GM12878 (cell line): ENCODE measurements around the gene NPC1. TPM values are rescaled to one million over a fixed set of nuclear protein-coding genes. Genes with fewer than 3 reads are reported as not detected.
A peak's percentile ranks its signal among the peaks of the same experiment; 100 is the strongest.

Experiments
- ATAC-seq: fragments of 200-7000 bp; cut with Tn5 transposase; 3 replicates; pipeline ENCODE4 v1.9.1; 2020; ENCODE audit warnings: mild to moderate bottlenecking, moderate library complexity
- BruUV-seq: library from RNA; stranded (reverse); fragments of 400-500 nt; replicated peaks from 2 replicates; lab custom pipeline; 2021; lab: Mats Ljungman, UMichigan
- CTCF ChIA-PET: fragments of 300-600 bp; sonication (Branson Sonifier 250); formaldehyde crosslinking; extraction: SDS; loops from one replicate; lab custom pipeline; 2021; ENCODE audit warnings: inconsistent platforms; lab: Yijun Ruan, JAX
- POLR2A ChIA-PET: fragments of 350-600 bp; formaldehyde crosslinking; extraction: SDS; loops from one replicate; lab custom pipeline; 2021; ENCODE audit warnings: inconsistent platforms; lab: Charles Lee
- RAD21 ChIA-PET: fragments of 300-600 bp; sonication (Branson Sonifier 250); formaldehyde crosslinking; loops from one replicate; lab custom pipeline; 2023; ENCODE audit warnings: antibody characterized with exemption; ENCODE audit not compliant: unreplicated experiment; lab: Charles Lee
- SMC1A ChIA-PET: fragments of 300-600 bp; sonication (Branson Sonifier 250); formaldehyde crosslinking; loops from one replicate; lab custom pipeline; 2023; ENCODE audit not compliant: unreplicated experiment, uncharacterized antibody; lab: Charles Lee
- DNase-seq: peaks from one replicate; pipeline ENCODE4 v3.0.0-alpha.2; 2011; ENCODE audit warnings: low read depth, low spot score
- FAIRE-seq: peaks from 3 replicates; lab custom pipeline; 2011; peaks lifted over from hg19 to GRCh38; lab: Jason Lieb, UNC
- H2AFZ ChIP-seq: 2 replicates; pipeline ENCODE4 v1.6.0; 2011; ENCODE audit warnings: low read depth, low read length, control low read depth; ENCODE audit not compliant: control insufficient read depth
- H3K27ac ChIP-seq: 2 replicates; pipeline ENCODE4 v1.5.1; 2011; ENCODE audit warnings: control low read depth; ENCODE audit not compliant: control insufficient read depth, insufficient read depth
- H3K27me3 ChIP-seq, 2 experiments: replicated peaks in 1 of 2; 2 replicates each; pipeline versions ENCODE4 v1.6.0 to v1.6.1; 2011; ENCODE audit warnings: low read length in 1 of 2; ENCODE audit not compliant: control insufficient read depth in 2 of 2, insufficient read depth in 2 of 2
- H3K36me3 ChIP-seq, 2 experiments: 2 replicates each; pipeline ENCODE4 v1.5.1; 2011; ENCODE audit warnings: low read length in 1 of 2; ENCODE audit not compliant: control insufficient read depth in 2 of 2, insufficient read depth in 2 of 2
- H3K4me1 ChIP-seq: 2 replicates; pipeline ENCODE4 v1.6.1; 2011; ENCODE audit warnings: mild to moderate bottlenecking, low read length, moderate library complexity, mixed read lengths; ENCODE audit not compliant: control insufficient read depth, insufficient read depth
- H3K4me2 ChIP-seq: 2 replicates; pipeline ENCODE4 v1.6.0; 2011; ENCODE audit warnings: control low read depth; ENCODE audit not compliant: control insufficient read depth, insufficient read depth
- H3K4me3 ChIP-seq: fragments of 200-600 bp; sonication (generic); 2 replicates; pipeline ENCODE4 v1.5.1; 2016
- H3K79me2 ChIP-seq: 2 replicates; pipeline ENCODE4 v1.6.0; 2011; ENCODE audit warnings: low read length; ENCODE audit not compliant: control insufficient read depth, insufficient read depth
- H3K9ac ChIP-seq: 2 replicates; pipeline ENCODE4 v1.8.0; 2011; ENCODE audit warnings: low read length, control low read depth, mixed read lengths; ENCODE audit not compliant: control insufficient read depth, insufficient read depth
- H3K9me3 ChIP-seq: replicated peaks from 3 replicates; pipeline ENCODE4 v1.5.1; 2011; ENCODE audit warnings: mild to moderate bottlenecking, low read length; ENCODE audit not compliant: control insufficient read depth, insufficient read depth
- H4K20me1 ChIP-seq: 2 replicates; pipeline ENCODE4 v1.6.0; 2011; ENCODE audit not compliant: control insufficient read depth, insufficient read depth
- JUNB ChIP-seq: IDR thresholded peaks from 2 replicates; pipeline ENCODE4 v1.6.1; 2016; ENCODE audit warnings: antibody characterized with exemption, mild to moderate bottlenecking
- KAT2A ChIP-seq: conservative IDR thresholded peaks from 2 replicates; pipeline ENCODE4 v1.6.1; 2011; ENCODE audit warnings: low read depth, low read length; ENCODE audit not compliant: control insufficient read depth
- POLR2AphosphoS2 ChIP-seq: IDR thresholded peaks from 2 replicates; pipeline ENCODE4 v1.6.1; 2011; ENCODE audit warnings: low read depth, mild to moderate bottlenecking, low read length, improper control_type of control experiment, moderate library complexity
- RCOR1 ChIP-seq: conservative IDR thresholded peaks from 2 replicates; pipeline ENCODE4 v1.6.1; 2012; ENCODE audit warnings: low read depth, low read length, improper control_type of control experiment
- RFX5 ChIP-seq: IDR thresholded peaks from 2 replicates; pipeline ENCODE4 v1.6.1; 2011; ENCODE audit warnings: low read depth, low read length, improper control_type of control experiment
- SMAD5 ChIP-seq: IDR thresholded peaks from 2 replicates; pipeline ENCODE4 v1.6.1; 2016; ENCODE audit warnings: antibody characterized with exemption, low read depth
- ZBED1 ChIP-seq: IDR thresholded peaks from 2 replicates; pipeline ENCODE4 v1.6.1; 2016; ENCODE audit warnings: borderline replicate concordance
- ZBTB11 ChIP-seq: fragments of 450-650 bp; formaldehyde crosslinking; IDR thresholded peaks from 2 replicates; pipeline ENCODE4 v1.5.0; 2022; ENCODE audit warnings: mild to moderate bottlenecking, missing genetic modification characterization
- WGBS: methylation state at CpG from one replicate; pipeline ENCODE4 v1.1.6; 2016; ENCODE audit warnings: low lambda C conversion rate; ENCODE audit not compliant: insufficient replicate concordance, insufficient coverage; ENCODE audit errors: missing lambda C conversion rate; 5-methylcytosine and 5-hydroxymethylcytosine counted together
- in situ Hi-C: fragments of 300-500 bp; cut with MboI; formaldehyde crosslinking; loops from 9 replicates; pipeline ENCODE4 v1.14.3; 2018; ENCODE audit warnings: mixed read lengths
- intact Hi-C: fragments of 100-400 bp; cut with micrococcal nuclease; formaldehyde crosslinking; loops from one replicate; pipeline ENCODE4 v1.14.2; 2022; ENCODE audit not compliant: unreplicated experiment
- polyA plus RNA-seq, 11 experiments: library from polyadenylated mRNA; depleted of rRNA in 4 of 11; unstranded in 6 of 11; stranded (reverse) in 5 of 11; fragments of >200 nt; fragmentation: Nextera tagmentation in 4 of 11; fragmentation: Illumina TruSeq in 1 of 11; extraction: Ambion mirVana in 4 of 11; extraction: Trizol in 1 of 11; gene quantifications; 1 replicate in 1 of 11; 2 replicates in 10 of 11; pipeline versions ENCODE4 v1.2.1 to v1.2.3, GENCODE V29; 2011 to 2016; ENCODE audit warnings: inconsistent platforms in 2 of 11, missing spikeins in 2 of 11, low read depth in 1 of 11
- total RNA-seq, 4 experiments: library from RNA; depleted of rRNA in 3 of 4; stranded (reverse); fragments of >200 nt in 3 of 4; fragmentation: Illumina TruSeq in 1 of 4; extraction: Trizol in 1 of 4; gene quantifications; 2 replicates each; pipeline versions ENCODE4 v1.2.1 to v1.2.3, GENCODE V29; 2013 to 2021

NPC1 gene
- total and polyA plus RNA-seq, 10 of the 15 experiments (the other 5 are each of a cell fraction or from before 2014, with no cell fraction given): 10.1 to 45.2 (median 19.4) TPM

GRCh38 chr18:23542461-23542860, 43.8 kb downstream of the NPC1 start (continued):
- TF ChIP-seq ZBTB11 (CRISPR knock-in tag) (no peak), POLR2AphosphoS2 (no peak)

- POLR2A ChIA-PET: interaction anchor here (0.6 to 1.1 kb wide), 3 partner anchors 13 to 30 kb away, joined by 3 to 4 read pairs (median 3); no protein-coding TSS in a partner anchor
- no TSS peak for BruUV-seq
- Histone ChIP-seq H4K20me1 (no peaks in the 10 kb centered on the region), H3K4me1 (peaks cover 31% of the 10 kb centered on the region), H3K27me3 (no peaks in the 10 kb centered on the region), H3K79me2 (no peaks in the 10 kb centered on the region)
- ATAC-seq (no peak), FAIRE-seq (no peak)
- SMC1A ChIA-PET: interaction anchor here (0.7 to 2.6 kb wide), 5 partner anchors 9 to 273 kb away, joined by 3 to 11 read pairs (median 6); no protein-coding TSS in a partner anchor
- intact Hi-C loops: loop anchor here (5.0 kb wide), 1 partner anchor 41 kb away; no protein-coding TSS in a partner anchor
- TF ChIP-seq KAT2A: no peak
- no peak for TF ChIP-seq RCOR1
- TF ChIP-seq ZBTB11 (CRISPR knock-in tag): no peak
- no peak for TF ChIP-seq SMAD5
- no peak for TF ChIP-seq JUNB
- no peak for TF ChIP-seq RFX5
- no peak for TF ChIP-seq ZBED1
- TF ChIP-seq, all 136 proteins: peak for 0
- no peak overlapping the region for H3K9ac ChIP-seq
- WGBS: 94% methylated on average over 9 of the region's 9 CpGs
- in situ Hi-C loops: no loop called here
- H3K4me3 ChIP-seq: no peak overlapping the region
- no peaks in the 10 kb centered on the region for H3K9me3 ChIP-seq
- DNase-seq: no peak
- RAD21 ChIA-PET: no interaction called here
- H2AFZ ChIP-seq: no peak overlapping the region
- peak overlapping the region; percentile 53 for H3K4me2 ChIP-seq
- peak overlapping the region; percentile 47 for H3K27ac ChIP-seq
- CTCF ChIA-PET: interaction anchor here (0.9 to 2.4 kb wide), 8 partner anchors 9 to 162 kb away, joined by 3 to 10 read pairs (median 6); no protein-coding TSS in a partner anchor
- H3K36me3 ChIP-seq: peaks cover 26 to 29% of the 10 kb centered on the region in 2 experiments; a peak in 3 of 4 replicates
Measured at GRCh38 chr18:23541349-23542093, 44.8 kb downstream of the NPC1 start.
